GM19043 (cell line): ENCODE measurements around the gene RBM48.
"Not testable (repeated sequence)": the region's sequence is repeated elsewhere in the genome, so short reads cannot be mapped to it uniquely, and the experiment has no call there.

Experiments used
- ATAC-seq: cut with Tn5 transposase; IDR thresholded peaks from one replicate; pipeline ENCODE4 v1.9.1; 2021; ENCODE audit warnings: low read depth; ENCODE audit not compliant: unreplicated experiment

Gene RBM48

DNA sequence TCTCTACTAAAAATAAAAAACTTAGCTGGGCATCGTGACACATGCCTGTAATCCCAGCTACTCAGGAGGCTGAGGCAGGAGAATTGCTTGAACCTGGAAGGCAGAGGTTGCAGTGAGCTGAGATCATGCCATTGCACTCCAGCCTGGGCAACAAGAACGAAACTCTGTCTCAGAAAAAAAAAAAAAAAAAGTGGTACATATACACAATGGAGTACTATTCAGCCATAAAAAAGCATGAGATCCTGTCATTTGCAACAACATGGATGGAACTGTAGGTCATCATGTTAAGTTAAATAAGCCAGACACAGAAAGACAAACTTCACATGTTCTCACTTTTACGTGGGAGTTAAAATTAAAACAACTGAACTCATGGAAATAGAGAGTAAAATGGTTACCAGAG is 14.9 kb downstream of the RBM48 start:
- ATAC-seq, result not testable (repeated sequence)

DNA sequence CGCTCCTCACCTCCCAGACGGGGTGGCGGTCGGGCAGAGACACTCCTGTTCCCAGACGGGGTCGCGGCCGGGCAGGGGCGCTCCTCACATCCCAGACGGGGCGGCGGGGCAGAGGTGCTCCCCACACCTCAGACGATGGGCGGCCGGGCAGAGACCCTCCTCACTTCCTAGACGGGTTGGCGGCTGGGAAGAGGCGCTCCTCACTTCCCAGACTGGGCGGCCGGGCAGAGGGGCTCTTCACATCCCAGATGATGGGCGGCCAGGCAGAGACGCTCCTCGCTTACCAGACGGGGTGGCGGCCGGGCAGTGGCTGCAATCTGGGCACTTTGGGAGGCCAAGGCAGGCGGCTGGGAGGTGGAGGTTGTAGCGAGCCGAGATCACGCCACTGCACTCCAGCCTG is 16.5 kb downstream of the RBM48 start:
- not testable (repeated sequence) for ATAC-seq

DNA sequence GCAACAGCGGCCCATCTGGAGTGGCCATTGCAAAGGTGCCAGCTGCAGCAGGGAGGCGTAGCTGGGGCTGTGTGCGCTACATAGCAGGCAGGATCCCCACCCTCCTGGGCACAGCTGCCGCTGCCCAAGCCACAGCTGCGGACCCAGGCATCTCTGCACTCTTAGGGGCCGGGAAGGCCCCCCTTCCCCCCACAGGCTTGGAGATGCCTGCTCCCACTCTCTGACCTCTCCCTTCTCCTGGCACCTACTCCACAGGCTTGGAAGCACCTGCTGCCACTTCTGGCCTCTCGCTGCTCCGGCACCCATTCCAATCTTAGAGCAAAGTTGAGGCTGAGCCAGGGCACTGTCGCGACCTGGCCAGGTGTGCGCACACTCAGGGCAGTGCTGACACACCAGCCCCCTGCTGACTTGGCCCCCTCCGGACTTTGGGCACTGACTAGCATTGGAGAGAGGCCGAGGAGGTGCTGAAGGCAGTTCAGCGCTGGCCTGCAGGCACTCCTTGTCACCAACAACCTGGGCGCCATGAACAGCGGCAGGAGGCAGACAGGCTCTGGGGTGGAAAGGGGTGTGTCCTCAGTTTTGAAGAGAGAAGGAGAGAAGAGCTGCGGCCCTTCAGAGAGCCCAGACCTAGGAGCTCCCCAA is 18.4 kb downstream of the RBM48 start:
- no peak for ATAC-seq

DNA sequence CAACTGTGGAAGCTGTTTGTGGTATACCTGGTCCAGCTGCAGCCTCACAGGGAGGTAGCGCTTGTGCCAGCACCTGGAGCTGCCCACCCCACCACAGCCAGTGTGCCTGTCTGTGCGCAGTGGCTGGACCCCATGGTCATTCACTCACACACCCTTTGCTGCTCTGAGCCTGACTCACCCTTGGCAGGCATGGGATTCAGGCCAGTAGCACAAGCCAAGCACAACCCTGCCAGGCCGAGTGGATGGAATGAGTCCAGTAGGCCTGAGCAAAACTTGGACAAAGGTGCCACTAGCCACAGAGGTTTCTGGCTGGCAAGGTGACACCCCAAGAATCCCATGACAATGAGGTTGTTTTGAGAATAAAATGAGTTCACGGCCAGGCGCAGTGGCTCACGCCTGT is 19.0 kb downstream of the RBM48 start:
- ATAC-seq, result no peak

DNA sequence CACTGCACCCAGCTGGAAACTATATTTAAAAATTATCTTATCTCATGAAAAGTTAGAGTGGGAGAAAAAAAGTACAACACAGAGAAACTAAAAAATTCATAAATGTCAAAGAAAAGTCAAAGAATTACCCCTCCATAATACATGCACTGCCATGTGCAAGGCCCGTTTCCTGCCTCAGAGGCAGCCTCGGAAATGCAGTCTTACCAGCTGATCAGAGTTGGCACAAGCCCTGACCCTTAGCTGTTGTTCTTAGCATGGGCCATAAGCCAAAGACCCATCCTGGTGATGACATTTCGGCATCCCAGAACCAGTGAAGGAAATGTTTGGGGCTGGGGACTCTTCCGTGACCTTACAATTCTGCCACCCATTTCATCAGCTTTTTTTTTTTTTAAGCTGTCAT is 21.6 kb downstream of the RBM48 start:
- ATAC-seq, result no peak

DNA sequence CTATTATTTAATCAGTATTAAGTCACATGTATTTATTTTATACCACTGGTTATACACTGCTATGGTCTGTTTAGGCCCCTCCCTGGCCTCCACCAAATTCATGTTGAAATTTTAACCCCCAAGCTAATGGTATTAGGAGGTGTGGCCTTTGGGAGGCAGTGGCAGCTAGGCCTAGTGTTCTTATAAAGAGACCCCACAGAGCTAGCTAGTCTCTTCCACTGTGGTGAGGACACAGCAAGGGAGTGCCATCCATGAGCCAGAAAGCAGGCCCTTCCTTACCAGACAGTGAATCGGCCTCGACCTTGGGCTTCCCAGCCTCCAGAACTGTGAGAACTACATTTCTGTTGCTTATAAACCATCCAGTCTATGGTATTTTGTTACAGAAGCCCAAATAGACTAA is 28.7 kb downstream of the RBM48 start:
- no peak for ATAC-seq

DNA sequence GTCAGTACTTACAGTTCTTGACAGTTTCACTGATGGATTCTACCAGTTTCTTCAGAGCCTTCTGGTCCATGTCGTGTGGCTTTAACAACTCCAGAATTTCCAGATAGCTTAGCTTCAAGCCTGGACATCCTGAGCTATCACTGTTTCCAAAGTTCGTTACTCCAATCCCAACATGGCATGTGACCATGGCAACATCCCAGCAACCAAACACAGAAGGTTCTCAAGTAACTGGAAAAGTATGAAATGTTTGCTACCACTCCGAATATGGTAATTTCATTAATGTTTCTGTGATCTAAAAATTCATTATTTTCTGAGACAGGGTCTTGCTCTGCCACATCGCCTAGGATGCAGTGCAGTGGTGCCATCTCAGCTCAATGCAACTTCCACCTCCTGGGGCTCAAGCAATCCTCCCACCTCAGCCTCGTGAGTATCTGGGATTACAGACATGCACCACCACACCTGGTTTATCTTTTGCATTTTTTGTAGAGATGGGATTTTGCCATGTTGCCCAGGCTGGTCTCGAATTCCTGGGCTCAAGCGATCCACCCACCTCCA is 29.3 kb downstream of the RBM48 start:
- ATAC-seq, result no peak

DNA sequence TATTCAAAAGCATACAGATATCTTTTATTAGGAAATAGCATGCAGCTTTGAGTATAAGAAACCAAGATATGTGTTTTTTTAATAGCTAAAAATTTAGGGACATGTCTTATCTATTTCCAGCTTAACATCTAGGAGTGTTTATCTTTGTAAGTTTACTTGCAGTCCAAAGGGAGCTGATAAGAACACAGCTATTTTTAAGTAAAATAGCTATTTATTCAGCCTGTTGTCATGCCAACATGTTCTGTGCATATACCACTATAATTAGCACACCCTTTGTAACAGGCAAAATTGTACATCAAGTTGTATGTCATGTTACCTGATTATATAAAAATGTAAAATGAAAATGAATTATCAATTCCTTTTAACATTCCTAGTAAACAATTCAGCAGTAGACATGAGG is 32.0 kb downstream of the RBM48 start:
- no peak for ATAC-seq

DNA sequence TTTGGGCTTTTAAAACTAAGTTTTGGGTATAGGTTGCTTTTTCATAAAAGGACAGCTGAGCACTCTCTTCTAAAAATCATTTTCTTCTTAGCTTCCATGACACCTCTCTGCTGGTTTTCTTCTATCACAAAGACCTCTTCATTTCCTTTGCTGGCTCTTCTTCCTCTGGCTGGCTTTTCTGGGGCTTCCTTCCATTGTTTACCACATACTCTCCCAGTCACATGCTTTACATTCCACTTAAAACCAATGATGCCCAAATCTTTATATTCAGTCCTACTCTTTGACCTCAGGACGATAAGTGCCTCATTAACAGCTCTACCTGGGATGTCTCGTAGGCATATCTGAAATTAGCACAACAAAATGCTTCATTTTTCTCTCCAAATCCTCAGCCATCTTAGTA is 34.8 kb downstream of the RBM48 start:
- ATAC-seq, result no peak

DNA sequence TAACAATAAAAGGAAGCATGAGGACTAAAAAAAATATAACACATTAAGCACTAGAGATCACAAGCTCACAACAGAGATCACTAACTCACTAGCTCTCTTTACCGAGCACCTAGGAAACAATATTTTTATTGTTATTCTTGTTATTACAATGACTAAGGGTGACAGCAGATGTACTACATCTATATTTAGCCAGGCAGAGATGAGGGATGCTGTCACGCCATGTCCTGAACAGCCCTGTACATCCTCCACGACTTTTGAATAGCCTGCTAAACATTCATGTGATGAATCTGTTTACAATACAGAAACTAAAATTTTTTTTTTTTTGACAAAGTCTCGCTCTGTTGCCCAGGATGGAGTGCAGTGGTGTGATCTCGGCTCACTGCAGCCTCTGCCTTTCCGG is 38.9 kb downstream of the RBM48 start:
- no peak for ATAC-seq

DNA sequence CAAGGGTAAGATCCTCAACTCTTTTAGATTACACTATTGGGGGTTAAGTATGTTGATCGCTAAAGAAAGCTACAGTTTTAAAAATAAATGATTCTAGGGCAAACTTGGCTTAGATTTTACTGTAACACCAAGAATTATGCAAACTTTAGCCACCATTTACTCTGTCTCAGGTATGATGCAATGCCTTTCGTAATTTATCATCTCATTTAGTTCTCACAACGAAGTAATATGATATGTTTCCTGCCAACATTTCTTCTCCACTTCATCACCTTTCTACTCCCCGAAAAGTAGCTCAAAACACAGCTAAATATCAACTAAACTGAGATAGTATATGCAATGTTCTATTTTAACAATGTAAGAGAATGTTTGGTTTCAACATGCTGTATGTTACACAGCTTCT is 40.5 kb downstream of the RBM48 start:
- no peak for ATAC-seq

DNA sequence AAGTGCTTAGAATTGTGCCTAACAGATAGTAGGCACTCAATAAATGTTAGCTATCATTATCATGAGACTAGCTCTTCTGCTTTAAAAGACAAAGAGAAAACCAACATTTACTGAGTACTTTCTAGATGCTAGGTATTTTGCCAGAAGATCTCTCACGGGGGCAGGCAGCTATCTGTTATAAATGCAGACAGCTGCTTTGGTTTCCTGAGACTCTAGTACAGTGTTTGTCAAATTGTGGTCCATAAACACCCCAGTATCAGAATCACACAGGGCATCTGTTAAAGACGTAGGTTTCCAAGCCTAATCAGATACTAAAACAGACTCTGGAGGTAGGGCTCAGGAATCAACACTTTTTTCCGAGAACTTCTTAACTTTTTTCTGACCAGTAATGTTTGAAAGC is 47.7 kb downstream of the RBM48 start:
- ATAC-seq, result no peak

DNA sequence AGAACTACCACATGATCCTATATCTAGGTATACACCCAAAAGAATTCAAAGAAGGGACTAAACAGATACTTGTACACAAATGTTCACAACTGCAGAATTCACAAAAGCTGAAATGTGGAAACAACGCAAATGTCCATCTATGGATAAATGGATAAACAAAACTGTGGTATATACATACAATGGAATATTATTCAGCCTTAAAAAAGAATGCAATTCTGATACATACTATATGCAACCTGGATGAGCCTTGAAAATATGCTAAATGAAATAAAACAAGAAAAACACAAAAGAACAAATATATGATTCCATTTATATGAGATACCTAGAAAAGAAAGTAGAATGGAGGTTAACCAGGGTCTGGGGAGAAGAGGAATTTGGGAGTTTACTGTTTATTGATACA is 54.4 kb downstream of the RBM48 start:
- no peak for ATAC-seq

DNA sequence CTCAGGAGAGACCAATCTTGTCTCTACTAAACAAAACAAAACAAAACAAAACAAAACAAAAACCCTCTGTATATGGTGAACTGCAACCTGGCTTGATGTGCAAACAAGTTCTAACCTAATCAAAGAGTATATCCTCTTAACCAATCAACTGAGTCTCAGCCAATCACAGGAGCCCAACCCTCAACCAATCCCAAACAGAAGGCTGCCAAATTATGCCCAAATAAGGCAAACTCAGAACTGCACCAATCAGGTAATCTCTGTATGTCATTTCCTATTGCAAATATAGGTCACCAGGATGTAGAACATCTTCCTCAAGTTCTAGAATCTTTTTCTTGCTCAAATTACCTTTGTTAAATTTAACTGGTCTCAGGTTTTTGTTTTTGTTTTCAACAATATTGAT is 56.4 kb downstream of the RBM48 start:
- ATAC-seq, result no peak

DNA sequence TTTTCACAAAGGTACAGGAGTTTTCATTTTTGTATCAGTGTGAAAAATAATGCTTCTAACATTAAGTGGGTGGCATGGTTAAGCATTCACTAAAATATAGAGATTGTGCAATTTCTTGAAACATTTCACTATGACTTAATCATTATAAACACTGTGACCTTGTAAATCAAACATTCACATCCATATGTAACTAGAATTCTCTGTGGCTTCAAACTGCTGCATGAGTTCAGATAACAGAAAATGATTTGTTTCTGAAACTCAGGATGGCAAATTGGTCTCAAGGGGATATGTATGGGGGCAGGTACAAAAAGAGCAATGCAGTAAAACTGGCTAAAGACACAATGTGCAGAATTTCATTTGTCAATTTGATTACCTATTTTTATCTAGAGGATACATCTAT is 57.8 kb downstream of the RBM48 start:
- no peak for ATAC-seq

DNA sequence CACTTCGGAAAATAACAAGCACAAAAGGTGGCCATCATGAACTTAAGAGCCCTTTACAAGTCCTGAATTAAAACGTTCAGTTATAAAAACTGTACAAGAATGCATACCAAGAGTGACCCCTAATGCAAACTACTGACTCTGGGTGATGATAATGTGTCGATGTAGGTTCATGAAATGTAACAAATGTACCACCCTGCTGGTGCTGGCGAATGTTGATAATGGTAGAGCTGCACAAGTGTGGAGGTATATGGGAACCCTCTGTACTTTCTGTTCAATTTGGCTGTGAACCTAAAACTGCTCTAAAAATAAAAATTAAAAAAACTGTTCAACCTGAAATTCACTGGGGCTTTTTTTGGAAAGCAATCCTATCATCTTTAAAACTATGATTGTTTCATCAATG is 58.2 kb downstream of the RBM48 start:
- ATAC-seq, result no peak
